HG02870 (cell line): ENCODE results near the gene SUSD6.

ENCODE experiments used
- ATAC-seq: cut with Tn5 transposase; IDR thresholded peaks from one replicate; pipeline ENCODE4 v1.9.1; 2021; ENCODE audit warnings: mild to moderate bottlenecking, moderate library complexity; ENCODE audit not compliant: unreplicated experiment

Gene SUSD6

DNA sequence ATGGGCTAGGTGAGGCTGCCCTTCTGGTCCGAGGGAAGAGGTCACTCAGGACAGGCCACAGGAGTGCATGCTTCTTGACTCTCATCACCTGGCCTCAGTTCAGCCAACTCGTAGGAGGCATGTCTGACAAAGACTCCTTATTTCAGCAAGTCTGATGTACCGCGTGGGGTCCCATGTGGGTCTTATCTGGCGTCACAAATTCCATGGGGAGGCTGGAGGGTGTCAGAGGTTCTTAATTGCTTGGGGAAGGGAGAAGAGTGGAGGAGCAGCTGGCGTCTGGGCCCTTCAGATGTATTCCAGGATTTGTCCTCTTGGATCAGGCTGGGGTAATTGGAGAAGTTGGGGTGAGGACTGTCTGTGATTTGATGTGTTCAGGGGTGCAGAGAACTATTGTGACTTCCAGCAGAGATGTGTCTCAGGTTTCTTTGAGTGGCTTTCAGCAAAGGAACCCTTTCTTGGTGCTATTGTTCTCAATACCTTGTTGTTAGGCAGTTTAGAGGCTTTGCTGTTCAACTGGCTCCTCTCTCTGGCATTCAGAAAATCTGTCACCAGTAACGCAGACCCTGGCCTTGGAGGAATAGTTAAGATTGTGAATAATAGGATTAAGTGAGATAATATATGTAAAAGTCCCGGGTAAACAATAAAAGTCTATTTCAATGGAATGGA lies 60.1 kb downstream of the SUSD6 start:
- no peak for ATAC-seq

DNA sequence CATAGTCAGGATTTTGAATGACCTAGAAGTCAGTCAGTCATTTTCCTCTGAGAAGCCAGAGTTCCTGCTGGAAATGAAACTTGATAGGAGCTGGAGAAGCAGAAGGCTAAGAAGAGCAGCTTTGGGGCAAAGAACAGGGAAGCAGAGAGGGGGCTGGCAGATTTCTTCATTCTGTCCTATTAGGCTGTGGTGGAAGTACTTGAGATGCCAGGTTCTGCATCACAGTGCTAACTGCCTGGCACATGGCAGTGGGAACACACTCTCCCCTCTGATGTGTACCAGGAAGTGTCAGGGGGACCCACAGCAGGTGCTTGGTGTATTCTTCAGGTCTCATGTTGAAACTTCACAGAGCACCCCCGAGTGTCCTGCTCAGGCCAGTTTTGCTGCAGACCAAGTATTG lies 61.0 kb downstream of the SUSD6 start:
- no peak for ATAC-seq

GRCh38 chr14:69673104-69673503 lies 61.7 kb downstream of the SUSD6 start:
- ATAC-seq: peak; percentile 38

- no peak for ATAC-seq
These were observed 62.3 kb downstream of the SUSD6 start for GRCh38 chr14:69673578-69674305.

GRCh38 chr14:69674546-69675244 lies 63.3 kb downstream of the SUSD6 start:
- ATAC-seq: no peak

- ATAC-seq: no peak
These were observed 63.8 kb downstream of the SUSD6 start for GRCh38 chr14:69675245-69675583.

DNA sequence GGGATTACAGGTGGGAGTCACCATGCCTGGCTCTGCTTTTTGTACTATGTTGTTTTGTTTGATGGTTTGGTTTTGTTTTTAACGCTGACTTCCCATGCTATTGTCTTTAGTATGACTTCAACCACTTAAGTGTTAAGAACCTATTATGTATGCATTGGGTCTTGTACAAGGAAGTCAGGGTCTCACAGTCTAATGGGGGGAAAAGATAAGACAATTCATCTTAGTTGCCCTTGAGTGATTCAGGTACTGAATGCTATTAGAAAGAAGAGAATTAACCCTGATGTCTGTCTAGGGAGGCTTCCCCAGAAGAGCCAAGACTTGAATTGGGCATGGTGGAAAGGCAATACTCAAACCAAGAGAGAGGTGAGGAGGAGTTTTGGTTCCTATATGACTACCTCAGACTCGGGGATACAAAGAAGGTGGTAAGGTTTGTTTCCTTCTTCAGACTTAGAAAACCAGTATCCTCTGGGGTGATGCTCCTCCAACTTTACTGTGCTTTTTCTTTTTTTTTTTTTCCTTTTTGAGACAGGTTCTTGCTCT lies 64.6 kb downstream of the SUSD6 start:
- ATAC-seq: peak; percentile 74

GRCh38 chr14:69676723-69677122 lies 65.3 kb downstream of the SUSD6 start:
- ATAC-seq: no peak

GRCh38 chr14:69680297-69680696 lies 68.9 kb downstream of the SUSD6 start:
- no peak for ATAC-seq

GRCh38 chr14:69682136-69682535 lies 70.7 kb downstream of the SUSD6 start:
- ATAC-seq: no peak

GRCh38 chr14:69682621-69683263 lies 71.3 kb downstream of the SUSD6 start:
- ATAC-seq: no peak

DNA sequence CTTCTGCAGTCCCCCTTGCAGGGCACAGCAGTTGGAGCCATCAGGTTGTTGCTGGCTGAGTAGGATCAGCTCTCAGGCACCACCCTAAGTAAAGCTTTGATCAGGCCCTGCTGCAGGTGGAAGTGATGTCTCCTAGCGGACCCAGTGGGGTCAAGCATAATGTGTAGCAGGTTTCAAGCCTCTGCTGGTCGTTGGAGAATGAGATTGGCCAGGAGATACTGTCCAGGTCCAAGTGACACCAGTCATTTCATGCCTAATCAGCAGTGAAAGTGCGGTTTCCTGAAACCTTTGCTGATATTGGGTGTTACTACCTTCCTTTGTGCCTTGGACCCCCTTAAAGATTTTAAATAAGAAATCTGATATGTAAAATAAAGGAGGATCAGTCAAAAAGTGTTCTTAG lies 72.6 kb downstream of the SUSD6 start:
- ATAC-seq: no peak

DNA sequence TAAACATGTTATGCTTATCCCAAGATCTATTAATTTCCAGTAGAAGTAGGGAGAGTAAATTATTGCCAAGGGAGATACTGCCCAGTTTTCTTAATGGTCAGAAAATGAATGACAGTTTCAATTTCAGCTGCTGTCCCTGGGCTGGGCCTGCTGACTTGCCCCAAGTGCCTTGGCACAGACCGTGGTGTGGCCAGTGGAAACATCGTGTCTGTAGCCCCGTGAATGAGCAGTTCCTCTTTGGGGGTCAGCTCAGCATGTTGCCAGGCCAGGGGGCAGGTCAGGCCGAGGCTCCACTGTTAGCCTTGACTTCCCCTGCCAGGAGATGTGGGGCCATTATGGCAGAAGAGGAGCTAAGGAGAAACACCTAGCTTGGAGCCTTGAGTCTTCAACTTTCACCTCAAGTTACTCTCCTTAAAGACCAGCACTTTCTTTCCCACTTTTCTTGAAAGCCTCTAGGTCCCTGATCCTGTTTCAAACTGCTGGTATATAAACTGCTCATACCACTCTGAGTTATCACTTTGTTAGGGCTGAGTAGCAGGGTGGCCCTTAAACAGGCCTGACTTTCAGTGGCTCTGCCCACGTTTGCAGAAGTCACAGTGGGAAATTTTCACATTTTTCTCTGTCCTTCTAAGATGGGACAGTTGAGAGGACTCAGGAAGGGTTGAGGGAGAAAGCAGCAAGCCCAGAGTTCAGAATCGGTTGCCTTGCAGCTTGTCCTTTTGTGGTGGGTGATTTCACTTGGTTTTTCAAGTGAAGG lies 73.2 kb downstream of the SUSD6 start:
- ATAC-seq: no peak

GRCh38 chr14:69685218-69685616 lies 73.8 kb downstream of the SUSD6 start:
- ATAC-seq: peak; percentile 48

DNA sequence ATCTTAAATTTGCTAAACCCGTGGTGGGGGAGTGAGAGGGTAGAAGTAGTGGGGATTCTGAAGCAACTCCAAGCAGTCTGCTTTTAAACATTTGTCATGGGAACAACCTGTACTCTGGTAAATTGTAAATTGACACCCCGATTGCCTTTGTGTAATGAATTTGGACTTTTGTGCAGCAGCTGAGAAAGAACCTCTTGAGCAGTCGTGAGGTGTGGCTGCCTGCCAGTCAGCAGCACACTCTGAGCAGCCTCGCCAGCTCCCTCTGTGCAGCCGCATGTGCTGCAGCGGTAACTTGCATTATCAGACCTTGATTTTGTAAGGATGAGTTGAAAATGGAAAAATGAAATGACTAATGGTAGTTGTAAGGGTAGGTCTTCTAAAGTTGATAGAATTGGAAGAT lies 74.3 kb downstream of the SUSD6 start:
- ATAC-seq: no peak

DNA sequence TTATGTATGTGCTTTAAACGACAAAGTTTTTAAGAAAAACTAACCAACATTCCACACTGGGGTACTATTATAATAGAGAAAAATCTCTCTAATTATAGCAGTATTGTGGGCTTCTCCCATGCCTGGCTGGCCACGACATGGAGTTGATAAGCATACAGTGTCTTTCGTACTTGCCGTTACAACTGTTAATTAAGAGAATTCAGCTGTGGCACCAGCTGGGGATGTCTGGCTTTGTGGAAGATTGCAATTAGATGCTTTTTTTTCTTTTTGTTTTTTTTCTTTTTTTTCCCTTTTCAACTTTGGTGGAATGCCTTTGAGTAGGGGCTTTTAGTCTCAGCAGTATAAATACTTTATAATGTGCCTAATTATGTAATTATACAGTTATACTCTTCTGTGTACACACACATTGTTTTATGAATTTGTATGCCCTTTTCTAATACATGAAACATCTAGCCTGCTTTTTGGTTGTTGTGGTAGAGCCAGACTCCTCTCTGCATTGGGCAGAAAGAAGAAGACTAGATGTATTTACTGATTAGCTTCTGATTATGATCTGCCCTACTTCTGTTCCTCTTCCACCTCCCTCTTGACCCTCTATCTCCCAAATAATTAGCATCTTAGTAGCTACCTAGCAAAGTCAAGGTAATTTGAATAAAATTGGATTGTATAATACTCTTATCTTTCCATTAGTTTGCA lies 76.4 kb downstream of the SUSD6 start:
- no peak for ATAC-seq

GRCh38 chr14:69688299-69688649 lies 76.9 kb downstream of the SUSD6 start:
- no peak for ATAC-seq

GRCh38 chr14:69690042-69690441 lies 78.6 kb downstream of the SUSD6 start:
- ATAC-seq: no peak

DNA sequence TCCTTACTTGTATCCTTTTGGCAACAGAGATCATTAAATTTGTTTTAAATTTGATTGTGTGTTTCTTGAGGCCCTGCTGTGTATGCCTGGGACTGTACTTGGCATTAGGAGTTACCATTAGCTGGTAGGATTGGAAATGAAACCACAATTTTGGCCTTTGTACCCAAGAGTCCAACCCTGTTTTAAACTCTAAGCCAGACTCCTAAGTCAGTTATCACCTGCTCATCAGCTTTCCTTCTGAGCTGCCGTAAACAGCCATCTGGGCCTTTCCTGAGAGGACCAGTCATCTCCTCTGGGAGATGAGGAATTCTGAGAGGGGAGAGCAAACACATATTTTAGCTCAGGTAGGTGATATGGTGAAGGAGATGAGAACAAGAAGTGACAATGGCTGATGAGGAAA lies 81.2 kb downstream of the SUSD6 start:
- no peak for ATAC-seq

DNA sequence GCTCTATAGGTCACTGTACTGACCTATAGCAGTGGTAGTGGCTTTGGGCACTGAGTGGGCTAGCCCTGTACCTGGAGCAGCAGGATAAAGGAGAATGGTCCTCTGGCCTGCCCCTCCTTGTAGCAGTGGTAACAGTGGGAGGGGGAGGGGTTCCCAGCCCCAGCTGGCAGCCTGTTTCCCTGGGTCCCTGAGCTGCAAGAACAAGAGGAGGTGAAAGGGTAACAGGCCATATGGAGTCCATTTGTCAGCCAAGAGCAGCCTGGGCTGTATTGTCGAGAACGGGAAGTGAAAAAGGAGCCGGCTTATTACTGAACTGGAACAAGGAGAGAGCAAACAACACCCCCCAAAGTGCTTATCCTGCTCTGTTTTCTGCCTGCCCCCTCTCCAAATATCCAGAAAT lies 81.7 kb downstream of the SUSD6 start:
- ATAC-seq: peak; percentile 52
